Uterus (tissue), 2 donors: ENCODE results near the gene DRG2.

Source experiments
- POLR2A ChIP-seq, 2 donors: fragments of 450-650 bp; IDR thresholded peaks; one replicate each; pipeline ENCODE4 v1.6.1; 2016; ENCODE audit warnings: antibody characterized with exemption in 2 of 2, mild to moderate bottlenecking in 1 of 2, moderate library complexity in 1 of 2
- TF ChIP-seq, protein P1 (sequence below), 4 experiments: fragments of 200-600 bp in 2 of 4; fragments of 450-650 bp in 2 of 4; sonication (generic) in 2 of 4; IDR thresholded peaks; one replicate each; pipeline ENCODE4 v1.5.1; 2016 to 2019; ENCODE audit warnings: antibody characterized with exemption in 4 of 4, mild to moderate bottlenecking in 2 of 4, moderate library complexity in 1 of 4

DNA sequence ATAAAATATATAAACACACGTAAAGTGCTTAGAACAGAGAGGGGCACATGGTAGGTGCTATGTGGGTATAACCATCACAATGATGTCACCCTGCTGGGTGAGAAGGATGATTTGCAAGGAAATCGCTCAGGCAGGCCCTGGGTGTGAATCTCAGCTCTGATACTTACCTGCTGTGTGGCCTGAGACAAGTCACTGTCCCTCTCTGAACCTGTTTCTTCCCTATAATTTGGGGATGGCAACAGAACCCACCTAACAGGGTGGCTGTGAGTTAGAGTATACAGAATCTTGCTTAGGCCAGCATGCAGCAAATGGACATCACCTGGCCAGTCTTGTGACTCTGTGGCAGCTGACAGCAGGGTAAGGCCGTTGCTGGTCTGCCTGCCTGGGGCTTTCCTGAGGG, 59.2 kb downstream of the DRG2 start:
- TF ChIP-seq, protein P1, sequence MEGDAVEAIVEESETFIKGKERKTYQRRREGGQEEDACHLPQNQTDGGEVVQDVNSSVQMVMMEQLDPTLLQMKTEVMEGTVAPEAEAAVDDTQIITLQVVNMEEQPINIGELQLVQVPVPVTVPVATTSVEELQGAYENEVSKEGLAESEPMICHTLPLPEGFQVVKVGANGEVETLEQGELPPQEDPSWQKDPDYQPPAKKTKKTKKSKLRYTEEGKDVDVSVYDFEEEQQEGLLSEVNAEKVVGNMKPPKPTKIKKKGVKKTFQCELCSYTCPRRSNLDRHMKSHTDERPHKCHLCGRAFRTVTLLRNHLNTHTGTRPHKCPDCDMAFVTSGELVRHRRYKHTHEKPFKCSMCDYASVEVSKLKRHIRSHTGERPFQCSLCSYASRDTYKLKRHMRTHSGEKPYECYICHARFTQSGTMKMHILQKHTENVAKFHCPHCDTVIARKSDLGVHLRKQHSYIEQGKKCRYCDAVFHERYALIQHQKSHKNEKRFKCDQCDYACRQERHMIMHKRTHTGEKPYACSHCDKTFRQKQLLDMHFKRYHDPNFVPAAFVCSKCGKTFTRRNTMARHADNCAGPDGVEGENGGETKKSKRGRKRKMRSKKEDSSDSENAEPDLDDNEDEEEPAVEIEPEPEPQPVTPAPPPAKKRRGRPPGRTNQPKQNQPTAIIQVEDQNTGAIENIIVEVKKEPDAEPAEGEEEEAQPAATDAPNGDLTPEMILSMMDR (IDR thresholded peaks at IDR 0.05): no peak
- no peak for TF ChIP-seq POLR2A (IDR thresholded peaks at IDR 0.05)
